H9 (cell line): ENCODE data around the gene USH2A. TPM values are rescaled to one million over a fixed set of nuclear protein-coding genes. Genes with fewer than 3 reads are reported as not detected.

Source experiments
- DNase-seq: peaks from one replicate; pipeline ENCODE4 v3.0.0-alpha.2; 2017
- H2AFZ ChIP-seq: one replicate; pipeline ENCODE4 v1.6.1; 2013; ENCODE audit warnings: mild to moderate bottlenecking, low read length, control low read depth, moderate library complexity
- H2AK5ac ChIP-seq: 2 replicates; pipeline ENCODE4 v1.6.1; 2013; ENCODE audit warnings: low read length, control low read depth, mixed read lengths; ENCODE audit not compliant: insufficient read length
- H2BK120ac ChIP-seq: one replicate; pipeline ENCODE4 v1.6.1; 2013; ENCODE audit warnings: low read depth, mild to moderate bottlenecking, low read length, control low read depth, inconsistent platforms; ENCODE audit not compliant: poor library complexity, severe bottlenecking
- H2BK12ac ChIP-seq: 2 replicates; pipeline ENCODE4 v1.6.1; 2013; ENCODE audit warnings: low read length, control low read depth, mixed read lengths, low read depth; ENCODE audit not compliant: insufficient read length
- H2BK15ac ChIP-seq: 2 replicates; pipeline ENCODE4 v1.6.1; 2013; ENCODE audit warnings: low read depth, low read length, control low read depth
- H2BK20ac ChIP-seq: one replicate; pipeline ENCODE4 v1.6.1; 2013; ENCODE audit warnings: low read depth, mild to moderate bottlenecking, low read length, control low read depth, inconsistent platforms; ENCODE audit not compliant: poor library complexity, severe bottlenecking
- H2BK5ac ChIP-seq: 2 replicates; pipeline ENCODE4 v1.6.1; 2013; ENCODE audit warnings: low read length, control low read depth, mixed read lengths; ENCODE audit not compliant: insufficient read length
- H3K14ac ChIP-seq: 2 replicates; pipeline ENCODE4 v1.6.1; 2013; ENCODE audit warnings: low read length, control low read depth; ENCODE audit not compliant: insufficient read depth
- H3K18ac ChIP-seq: 2 replicates; pipeline ENCODE4 v1.6.1; 2013; ENCODE audit warnings: low read depth, mild to moderate bottlenecking, mixed read lengths, low read length, control low read depth; ENCODE audit not compliant: insufficient read length
- H3K23ac ChIP-seq: 2 replicates; pipeline ENCODE4 v1.6.1; 2013; ENCODE audit warnings: low read length, control low read depth, mixed read lengths, low read depth; ENCODE audit not compliant: insufficient read length
- H3K23me2 ChIP-seq: 2 replicates; pipeline ENCODE4 v1.6.1; 2013; ENCODE audit warnings: low read depth, mild to moderate bottlenecking, mixed read lengths, low read length, control low read depth; ENCODE audit not compliant: insufficient read length, poor library complexity, severe bottlenecking
- H3K27ac ChIP-seq: 2 replicates; pipeline ENCODE4 v1.5.1; 2013; ENCODE audit warnings: low read length, control low read depth, mixed read lengths, low read depth; ENCODE audit not compliant: insufficient read length
- H3K27me3 ChIP-seq: 2 replicates; pipeline ENCODE4 v1.6.1; 2013; ENCODE audit warnings: low read length, control low read depth, inconsistent platforms; ENCODE audit not compliant: insufficient read depth
- H3K4ac ChIP-seq: 2 replicates; pipeline ENCODE4 v1.6.1; 2013; ENCODE audit warnings: low read depth, mild to moderate bottlenecking, control low read depth, inconsistent platforms, low read length, moderate library complexity
- H3K4me1 ChIP-seq: 2 replicates; pipeline ENCODE4 v1.6.1; 2013; ENCODE audit warnings: low read length, control low read depth, inconsistent platforms; ENCODE audit not compliant: insufficient read depth
- H3K4me2 ChIP-seq: 2 replicates; pipeline ENCODE4 v1.6.1; 2013; ENCODE audit warnings: low read length, control low read depth, mixed read lengths; ENCODE audit not compliant: insufficient read length, insufficient read depth
- H3K56ac ChIP-seq: 2 replicates; pipeline ENCODE4 v1.6.1; 2013; ENCODE audit warnings: low read depth, mild to moderate bottlenecking, mixed read lengths, low read length, control low read depth; ENCODE audit not compliant: insufficient read length
- H3K79me1 ChIP-seq: 2 replicates; pipeline ENCODE4 v1.6.1; 2013; ENCODE audit warnings: low read depth, mild to moderate bottlenecking, moderate library complexity, low read length, control low read depth, inconsistent platforms; ENCODE audit not compliant: insufficient read depth, poor library complexity, severe bottlenecking
- H3K79me2 ChIP-seq: 2 replicates; pipeline ENCODE4 v1.6.1; 2013; ENCODE audit warnings: low read length, control low read depth, inconsistent platforms; ENCODE audit not compliant: insufficient read depth
- H3K9ac ChIP-seq: 2 replicates; pipeline ENCODE4 v1.6.1; 2013; ENCODE audit warnings: low read length, control low read depth, mixed read lengths; ENCODE audit not compliant: insufficient read length; ENCODE audit errors: extremely low read depth
- H3K9me3 ChIP-seq: one replicate; pipeline ENCODE4 v1.6.1; 2013; ENCODE audit warnings: low read depth, low read length, inconsistent platforms; ENCODE audit not compliant: control insufficient read depth
- H3T11ph ChIP-seq: one replicate; pipeline ENCODE4 v1.6.1; 2013; ENCODE audit warnings: mild to moderate bottlenecking, low read length, control low read depth, inconsistent platforms
- H4K20me1 ChIP-seq: one replicate; pipeline ENCODE4 v1.6.1; 2013; ENCODE audit not compliant: control insufficient read depth, insufficient read length, insufficient read depth
- H4K5ac ChIP-seq: 2 replicates; pipeline ENCODE4 v1.6.1; 2013; ENCODE audit warnings: low read depth, mild to moderate bottlenecking, mixed read lengths, low read length, control low read depth; ENCODE audit not compliant: insufficient read length
- H4K8ac ChIP-seq: replicated peaks from 2 replicates; pipeline ENCODE4 v1.6.1; 2013; ENCODE audit warnings: low read length, control low read depth, mixed read lengths, low read depth; ENCODE audit not compliant: insufficient read length
- H4K91ac ChIP-seq: 2 replicates; pipeline ENCODE4 v1.6.1; 2013; ENCODE audit warnings: low read depth, mild to moderate bottlenecking, moderate library complexity, mixed read lengths, low read length, control low read depth; ENCODE audit not compliant: insufficient read length
- H3K27ac Mint-ChIP-seq, 3 experiments: 2 replicates in 2 of 3; 3 replicates in 1 of 3; pipeline ENCODE4 v1.8.0; 2020 to 2021; ENCODE audit warnings: mixed read lengths in 3 of 3, mild to moderate bottlenecking in 1 of 3, moderate library complexity in 1 of 3
- H3K27me3 Mint-ChIP-seq: 2 replicates; pipeline ENCODE4 v1.8.0; 2021; ENCODE audit warnings: low read depth, mild to moderate bottlenecking, moderate library complexity, mixed read lengths
- H3K36me3 Mint-ChIP-seq, 3 experiments: 2 replicates in 2 of 3; 3 replicates in 1 of 3; pipeline ENCODE4 v1.8.0; 2020 to 2021; ENCODE audit warnings: low read depth in 3 of 3, mixed read lengths in 3 of 3; ENCODE audit not compliant: insufficient read depth in 1 of 3
- H3K4me1 Mint-ChIP-seq, 2 experiments: 2 replicates each; pipeline ENCODE4 v1.8.0; 2020; ENCODE audit warnings: mixed read lengths in 2 of 2
- H3K4me3 Mint-ChIP-seq, 2 experiments: 2 replicates in 1 of 2; 3 replicates in 1 of 2; pipeline ENCODE4 v1.8.0; 2020 to 2021; ENCODE audit warnings: mild to moderate bottlenecking in 2 of 2, mixed read lengths in 2 of 2, moderate library complexity in 1 of 2
- H3K9me3 Mint-ChIP-seq, 2 experiments: 2 replicates in 1 of 2; 3 replicates in 1 of 2; pipeline ENCODE4 v1.8.0; 2020; ENCODE audit warnings: mild to moderate bottlenecking in 2 of 2, mixed read lengths in 2 of 2, moderate library complexity in 1 of 2
- WGBS: extraction: QIAGEN DNeasy Blood & Tissue Kit; methylation state at CpG from one replicate; pipeline ENCODE4 v1.1.7; 2013; ENCODE audit warnings: missing lambda C conversion rate, low lambda C conversion rate, mixed read lengths; ENCODE audit not compliant: insufficient read length; ENCODE audit errors: extremely low coverage; 5-methylcytosine and 5-hydroxymethylcytosine counted together
- total RNA-seq: library from RNA; stranded (reverse); gene quantifications from 2 replicates; pipeline ENCODE4 v1.2.1, GENCODE V29; 2021
- TF ChIP-seq, protein P1 (sequence below): fragments of 200-600 bp; sonication (generic); conservative IDR thresholded peaks from 3 replicates; pipeline ENCODE4 v1.8.0; 2021; ENCODE audit warnings: antibody characterized with exemption, mild to moderate bottlenecking

USH2A gene
- total RNA-seq, 1 experiment from 2014 or later: 0.11 TPM

- Mint-ChIP-seq H3K4me1 (peaks cover 3 to 4% of the 10 kb centered on the region in 2 experiments; a peak in 1 of 4 replicates), H3K36me3 (no peaks in the 10 kb centered on the region), H3K4me3 (no peak overlapping the region), H3K27me3 (no peaks in the 10 kb centered on the region), H3K27ac (no peak overlapping the region), H3K9me3 (no peaks in the 10 kb centered on the region)
- no peak overlapping the region for H3K56ac ChIP-seq
- no peak overlapping the region for H3T11ph ChIP-seq
- no peaks in the 10 kb centered on the region for H4K20me1 ChIP-seq
- no peak overlapping the region for H3K9ac ChIP-seq
- H3K23me2 ChIP-seq: no peaks in the 10 kb centered on the region
- H3K79me1 ChIP-seq: no peaks in the 10 kb centered on the region
- H2BK5ac ChIP-seq: no peak overlapping the region
- no peak overlapping the region for H3K4ac ChIP-seq
- H4K8ac ChIP-seq: no peak overlapping the region
- WGBS: no CpG with 5 or more reads among the region's 2 CpGs
- H3K9me3 ChIP-seq: no peaks in the 10 kb centered on the region
- no peak overlapping the region for H4K5ac ChIP-seq
- H3K18ac ChIP-seq: no peak overlapping the region
- no peaks in the 10 kb centered on the region for H3K27me3 ChIP-seq
- no peaks in the 10 kb centered on the region; the same call in 1 of the 2 replicates for H3K4me1 ChIP-seq
- TF ChIP-seq, protein P1, sequence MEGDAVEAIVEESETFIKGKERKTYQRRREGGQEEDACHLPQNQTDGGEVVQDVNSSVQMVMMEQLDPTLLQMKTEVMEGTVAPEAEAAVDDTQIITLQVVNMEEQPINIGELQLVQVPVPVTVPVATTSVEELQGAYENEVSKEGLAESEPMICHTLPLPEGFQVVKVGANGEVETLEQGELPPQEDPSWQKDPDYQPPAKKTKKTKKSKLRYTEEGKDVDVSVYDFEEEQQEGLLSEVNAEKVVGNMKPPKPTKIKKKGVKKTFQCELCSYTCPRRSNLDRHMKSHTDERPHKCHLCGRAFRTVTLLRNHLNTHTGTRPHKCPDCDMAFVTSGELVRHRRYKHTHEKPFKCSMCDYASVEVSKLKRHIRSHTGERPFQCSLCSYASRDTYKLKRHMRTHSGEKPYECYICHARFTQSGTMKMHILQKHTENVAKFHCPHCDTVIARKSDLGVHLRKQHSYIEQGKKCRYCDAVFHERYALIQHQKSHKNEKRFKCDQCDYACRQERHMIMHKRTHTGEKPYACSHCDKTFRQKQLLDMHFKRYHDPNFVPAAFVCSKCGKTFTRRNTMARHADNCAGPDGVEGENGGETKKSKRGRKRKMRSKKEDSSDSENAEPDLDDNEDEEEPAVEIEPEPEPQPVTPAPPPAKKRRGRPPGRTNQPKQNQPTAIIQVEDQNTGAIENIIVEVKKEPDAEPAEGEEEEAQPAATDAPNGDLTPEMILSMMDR: no peak
- H4K91ac ChIP-seq: no peak overlapping the region
- no peak overlapping the region for H3K27ac ChIP-seq
- DNase-seq: no peak
- H3K79me2 ChIP-seq: no peaks in the 10 kb centered on the region
- no peak overlapping the region for H2BK20ac ChIP-seq
- H2BK12ac ChIP-seq: no peak overlapping the region
- H2BK15ac ChIP-seq: no peak overlapping the region
- H2BK120ac ChIP-seq: no peak overlapping the region
- H2AK5ac ChIP-seq: no peak overlapping the region
- H3K4me2 ChIP-seq: no peak overlapping the region
- H3K23ac ChIP-seq: no peak overlapping the region
- no peak overlapping the region for H2AFZ ChIP-seq
- H3K14ac ChIP-seq: no peak overlapping the region
Observed at GRCh38 chr1:215681041-215681440, 742.2 kb downstream of the USH2A start.
